Pulmonary artery endothelial cell (primary cell): ENCODE measurements around the gene AASDHPPT. TPM values are rescaled to one million over a fixed set of nuclear protein-coding genes. Genes with fewer than 3 reads are reported as not detected.
"Not testable (repeated sequence)": the region's sequence is repeated elsewhere in the genome, so short reads cannot be mapped to it uniquely, and the experiment has no call there.

Experiments
- DNase-seq: peaks from one replicate; pipeline ENCODE4 v3.0.0-alpha.2; 2011; ENCODE audit warnings: low read depth, low spot score
- total RNA-seq: library from RNA; depleted of rRNA; stranded (reverse); fragments of >200 nt; gene quantifications from 2 replicates; pipeline ENCODE4 v1.2.3, GENCODE V29; 2014

AASDHPPT gene, protein sequence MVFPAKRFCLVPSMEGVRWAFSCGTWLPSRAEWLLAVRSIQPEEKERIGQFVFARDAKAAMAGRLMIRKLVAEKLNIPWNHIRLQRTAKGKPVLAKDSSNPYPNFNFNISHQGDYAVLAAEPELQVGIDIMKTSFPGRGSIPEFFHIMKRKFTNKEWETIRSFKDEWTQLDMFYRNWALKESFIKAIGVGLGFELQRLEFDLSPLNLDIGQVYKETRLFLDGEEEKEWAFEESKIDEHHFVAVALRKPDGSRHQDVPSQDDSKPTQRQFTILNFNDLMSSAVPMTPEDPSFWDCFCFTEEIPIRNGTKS
- total RNA-seq, result 50.2 and 52.6 TPM in 2 replicates

DNA sequence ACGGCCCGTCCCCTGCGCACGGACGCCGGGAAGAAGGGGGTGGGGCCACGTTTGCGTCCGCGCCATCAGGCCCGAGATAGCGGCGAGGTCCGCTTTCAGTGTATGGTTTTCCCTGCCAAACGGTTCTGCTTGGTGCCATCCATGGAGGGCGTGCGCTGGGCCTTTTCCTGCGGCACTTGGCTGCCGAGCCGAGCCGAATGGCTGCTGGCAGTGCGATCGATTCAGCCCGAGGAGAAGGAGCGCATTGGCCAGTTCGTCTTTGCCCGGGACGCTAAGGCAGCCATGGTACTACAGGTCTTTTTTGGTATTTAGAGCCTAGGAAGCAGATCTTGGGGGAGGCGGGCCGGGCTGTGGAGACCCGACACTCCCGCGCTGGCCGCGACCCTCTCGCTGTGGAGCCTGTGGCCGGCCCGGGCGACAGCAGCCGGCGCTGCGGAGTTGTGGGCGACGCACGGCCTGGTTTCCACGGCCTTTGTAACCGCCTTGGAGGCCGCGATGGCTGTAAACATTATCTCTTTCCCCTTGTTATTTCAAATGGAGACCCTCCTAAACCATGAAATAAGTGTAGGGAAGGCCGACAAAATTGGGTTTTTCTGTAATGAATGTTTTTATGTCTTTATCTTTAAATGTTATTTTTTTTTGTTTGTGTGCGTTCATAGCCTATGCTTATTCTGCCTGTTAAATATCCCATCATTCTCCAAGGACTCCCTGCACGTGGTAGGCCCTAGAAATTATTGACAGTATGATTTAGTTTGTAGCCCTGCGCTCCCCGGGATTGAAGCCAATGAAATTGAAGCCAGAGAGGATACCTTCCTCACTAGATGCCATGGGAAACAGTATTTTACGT, at the start of gene AASDHPPT:
Gene AASDHPPT (plus strand): TSS at position 54 of the 847 bp plus-strand sequence. CDS start 49 bp downstream, at position 103.
- no peak for DNase-seq

DNA sequence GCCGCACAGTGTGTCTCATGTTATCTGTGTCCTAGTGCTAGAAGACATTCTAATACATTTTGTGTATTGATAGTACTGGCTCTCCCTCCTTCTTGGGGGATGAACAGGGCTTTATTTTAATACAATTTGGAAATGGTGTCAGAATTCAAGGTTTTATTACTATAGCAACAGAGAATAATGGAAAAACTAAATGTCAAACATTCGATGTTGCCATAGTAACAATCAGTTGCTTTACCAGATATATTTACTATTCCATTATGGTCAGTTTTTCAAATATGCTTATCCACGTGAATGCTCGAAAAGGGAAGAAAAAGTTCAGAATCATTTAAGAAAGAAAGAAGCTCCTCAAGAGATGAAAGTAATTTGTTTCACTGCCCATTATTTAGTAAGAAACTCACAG, 46.9 kb upstream of the AASDHPPT start:
- no peak for DNase-seq

- peak; percentile 17 for DNase-seq
These were observed 46.2 kb upstream of the AASDHPPT start for GRCh38 chr11:106031202-106031810.

- no peak for DNase-seq
These were observed 45.5 kb upstream of the AASDHPPT start for GRCh38 chr11:106031936-106032335.

- DNase-seq, result no peak
These were observed 44.6 kb upstream of the AASDHPPT start for GRCh38 chr11:106032861-106033260.

GRCh38 chr11:106043540-106043939, 33.9 kb upstream of the AASDHPPT start:
- DNase-seq, result no peak

GRCh38 chr11:106047631-106048030, 29.8 kb upstream of the AASDHPPT start:
- DNase-seq, result no peak

DNA sequence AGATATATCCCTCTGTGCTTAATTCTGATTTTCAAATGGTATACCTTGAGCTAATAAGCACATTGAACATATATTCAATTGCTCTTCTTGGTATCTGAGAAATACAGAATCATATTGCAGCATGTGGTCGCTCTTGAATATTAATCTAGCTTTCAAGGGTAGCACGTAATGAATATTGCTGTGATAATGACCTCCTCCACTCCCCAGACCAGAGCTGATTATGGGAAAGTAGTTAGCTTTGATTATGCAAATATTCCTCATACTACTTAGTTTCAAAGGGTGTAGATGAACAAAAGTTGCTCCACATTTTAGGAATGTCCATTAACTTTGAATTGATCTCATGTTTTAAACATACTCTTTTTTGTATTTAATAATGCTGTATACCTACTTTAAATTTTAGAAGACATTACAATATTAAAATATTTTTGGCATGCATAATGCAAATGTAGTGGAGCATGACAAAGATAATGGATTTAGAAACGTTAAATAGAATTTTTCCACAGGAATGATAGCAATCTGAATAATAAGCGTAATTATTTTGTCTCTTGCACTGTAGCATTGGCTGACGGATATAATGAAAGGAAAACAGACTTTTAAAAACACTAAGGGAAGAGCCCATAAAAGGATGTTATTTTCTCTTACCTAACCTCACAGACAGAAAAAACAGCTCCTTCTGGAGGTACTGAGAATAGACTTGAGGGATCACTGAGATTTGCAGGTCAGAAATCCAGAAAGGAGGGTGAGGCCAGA, 27.6 kb upstream of the AASDHPPT start:
- no peak for DNase-seq

DNA sequence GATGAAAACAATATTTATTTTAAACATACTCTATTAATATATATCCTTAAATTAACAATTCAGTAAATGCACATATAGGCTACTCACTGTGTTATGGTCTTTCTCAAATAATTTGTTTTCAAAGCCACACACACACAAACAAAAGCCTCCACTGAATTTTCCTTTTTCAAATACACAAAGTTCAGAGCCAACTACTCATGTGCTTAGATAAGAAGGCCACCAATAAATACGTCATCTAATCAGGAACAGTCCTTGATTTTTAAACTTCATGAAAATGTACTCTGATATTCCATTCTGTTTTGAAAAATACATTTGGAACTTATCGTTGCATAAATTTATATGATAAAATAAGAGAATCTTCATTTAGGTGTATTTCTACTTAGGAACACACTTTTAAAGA, 26.4 kb upstream of the AASDHPPT start:
- DNase-seq, result no peak

DNA sequence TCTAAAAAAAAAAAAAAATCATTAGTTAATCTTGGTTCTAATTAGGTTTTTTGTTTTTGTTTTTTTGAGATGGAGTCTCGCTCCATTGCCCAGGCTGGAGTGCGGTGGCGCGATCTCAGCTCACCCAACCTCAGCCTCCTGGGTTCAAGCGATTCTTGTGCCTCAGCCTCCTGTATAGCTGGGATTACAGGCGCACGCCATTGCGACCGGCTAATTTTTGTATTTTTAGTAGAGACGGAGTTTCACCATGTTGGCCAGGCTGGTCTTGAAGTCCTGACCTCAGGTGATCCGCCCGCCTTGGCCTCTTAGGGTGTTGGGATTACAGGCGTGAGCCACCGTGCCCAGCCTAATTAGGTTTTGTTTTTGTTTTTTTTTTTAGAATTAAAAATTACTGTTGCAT, 19.1 kb upstream of the AASDHPPT start:
- not testable (repeated sequence) for DNase-seq

DNA sequence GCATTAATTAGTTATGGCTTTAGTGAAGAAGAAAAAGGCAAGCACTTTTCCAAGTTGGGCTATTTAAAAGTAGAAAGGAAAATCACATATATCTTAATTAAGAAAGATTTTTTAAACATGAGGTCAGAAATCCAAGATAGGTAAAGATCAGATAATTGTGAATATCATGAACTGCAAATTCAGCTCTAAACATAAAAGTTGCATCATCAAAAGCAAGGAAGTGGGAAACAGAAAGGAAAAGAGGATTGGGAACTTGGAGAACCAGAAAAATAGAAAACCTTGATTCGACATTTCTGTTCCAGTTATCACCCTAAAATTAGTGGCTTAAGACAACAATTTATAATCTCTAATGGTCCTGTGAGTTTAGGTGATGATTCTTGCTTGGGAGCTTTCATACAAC, 17.8 kb upstream of the AASDHPPT start:
- DNase-seq, result no peak

DNA sequence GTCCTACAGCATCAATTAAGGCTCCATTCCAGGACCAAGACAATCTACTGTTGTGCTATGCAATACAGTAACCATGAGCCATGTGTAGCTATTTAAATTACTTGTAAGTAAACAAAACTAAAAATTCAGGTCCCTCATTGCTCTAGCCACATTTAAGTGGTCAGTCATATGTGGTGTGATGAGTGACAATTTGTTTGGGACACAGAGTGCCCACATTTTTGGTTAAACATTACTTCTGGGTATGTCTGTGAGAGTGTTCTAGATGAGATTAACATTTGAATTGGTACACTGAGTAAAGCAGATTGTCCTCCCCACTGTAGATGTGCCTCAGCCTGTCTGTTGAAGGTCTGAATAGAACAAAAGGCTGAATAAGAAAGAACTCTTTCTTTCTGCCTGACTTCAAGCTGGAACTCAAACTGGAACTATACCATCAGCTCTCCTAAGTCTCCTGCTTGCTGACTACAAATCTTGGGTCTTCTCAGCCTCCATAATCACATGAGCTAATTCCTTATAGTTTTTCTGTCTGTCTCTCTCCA, 16.1 kb upstream of the AASDHPPT start:
- no peak for DNase-seq

- no peak for DNase-seq
These were observed 15.2 kb upstream of the AASDHPPT start for GRCh38 chr11:106061954-106062949.

GRCh38 chr11:106063009-106063408, 14.5 kb upstream of the AASDHPPT start:
- DNase-seq, result no peak

- DNase-seq, result no peak
These were observed 6.9 kb upstream of the AASDHPPT start for GRCh38 chr11:106070606-106071005.

- DNase-seq, result no peak
These were observed 4.7 kb upstream of the AASDHPPT start for GRCh38 chr11:106072804-106073203.

DNA sequence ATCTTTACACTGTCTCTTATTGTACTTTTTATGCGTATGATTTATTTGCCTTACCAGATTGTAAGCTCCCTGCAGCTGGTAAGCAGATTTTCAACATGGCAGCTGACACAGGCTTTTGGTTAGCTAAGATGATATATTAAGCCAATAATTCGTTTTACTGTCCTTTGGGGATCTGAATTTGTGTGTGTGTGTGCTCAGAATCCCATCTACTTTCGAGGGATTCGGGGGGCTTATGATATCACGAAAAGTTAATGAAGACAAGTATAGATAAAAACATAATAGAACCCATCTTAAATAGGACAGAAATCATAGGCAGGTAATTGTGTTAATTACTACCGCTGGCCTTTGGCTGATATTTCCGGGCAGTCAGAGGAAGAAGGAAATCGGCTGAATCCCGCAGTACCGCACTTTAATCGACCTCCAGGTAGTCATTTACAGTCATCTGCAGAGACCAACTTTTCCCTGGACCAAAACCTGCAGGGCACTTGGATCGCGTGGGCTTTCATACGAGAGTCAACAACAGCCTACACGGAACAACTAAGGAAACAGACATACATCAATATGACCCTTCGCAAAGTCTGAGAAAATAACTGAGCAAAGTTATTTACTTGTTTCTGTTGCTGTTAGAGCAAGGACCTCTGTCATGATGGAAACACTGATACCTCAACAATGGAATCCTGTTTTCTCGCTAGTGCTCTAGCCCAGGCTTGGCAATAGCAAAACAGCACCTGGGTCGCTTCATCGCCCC, 1.1 kb upstream of the AASDHPPT start:
- DNase-seq, result no peak

GRCh38 chr11:106076919-106077608, 398 bp upstream of the AASDHPPT start, which contains the start of gene KBTBD3:
Gene KBTBD3 (minus strand): TSS chr11:106077347. CDS start chr11:106059097, 18,250 bp downstream.
- peak; percentile 98 for DNase-seq
